ENCODE measurements around the gene CLP1.

CLP1 gene

GRCh38 chr11:57657194-57658022 lies at the start of gene CLP1:
Gene CLP1 (plus strand): TSS chr11:57657762. CDS start chr11:57659477, 1,715 bp downstream.
- peak; percentile 92 for FAIRE-seq

GRCh38 chr11:57610170-57610569 lies 47.4 kb upstream of the CLP1 start:
- no peak for FAIRE-seq

GRCh38 chr11:57614234-57614772 lies 43.3 kb upstream of the CLP1 start:
- FAIRE-seq: no peak

- FAIRE-seq: no peak
Observed at GRCh38 chr11:57615308-57615707, 42.3 kb upstream of the CLP1 start.

GRCh38 chr11:57616595-57616994 lies 41.0 kb upstream of the CLP1 start:
- FAIRE-seq: no peak

GRCh38 chr11:57618438-57618837 lies 39.1 kb upstream of the CLP1 start:
- no peak for FAIRE-seq

GRCh38 chr11:57619331-57619730 lies 38.2 kb upstream of the CLP1 start:
- FAIRE-seq: no peak

GRCh38 chr11:57620467-57620866 lies 37.1 kb upstream of the CLP1 start:
- FAIRE-seq: no peak

GRCh38 chr11:57622263-57622662 lies 35.3 kb upstream of the CLP1 start:
- FAIRE-seq: no peak

GRCh38 chr11:57624864-57625263 lies 32.7 kb upstream of the CLP1 start:
- no peak for FAIRE-seq

- no peak for FAIRE-seq
Observed at GRCh38 chr11:57626895-57627294, 30.7 kb upstream of the CLP1 start.

GRCh38 chr11:57630171-57630570 lies 27.4 kb upstream of the CLP1 start:
- no peak for FAIRE-seq

GRCh38 chr11:57632116-57632515 lies 25.4 kb upstream of the CLP1 start:
- no peak for FAIRE-seq

GRCh38 chr11:57633394-57634070 lies 24.0 kb upstream of the CLP1 start:
- FAIRE-seq: no peak

GRCh38 chr11:57634311-57634710 lies 23.3 kb upstream of the CLP1 start:
- no peak for FAIRE-seq

GRCh38 chr11:57635246-57635645 lies 22.3 kb upstream of the CLP1 start:
- FAIRE-seq: no peak

- no peak for FAIRE-seq
Observed at GRCh38 chr11:57637626-57638004, 19.9 kb upstream of the CLP1 start.

GRCh38 chr11:57638005-57638781 lies 19.4 kb upstream of the CLP1 start:
- peak; percentile 60 for FAIRE-seq

- FAIRE-seq: no peak
Observed at GRCh38 chr11:57638811-57639320, 18.7 kb upstream of the CLP1 start.

- peak; percentile 56 for FAIRE-seq
Observed at GRCh38 chr11:57639321-57640067, 18.1 kb upstream of the CLP1 start.

GRCh38 chr11:57640068-57640800 lies 17.3 kb upstream of the CLP1 start:
- FAIRE-seq: no peak
